GM21515 (cell line): Measurements from ENCODE around the gene RASL11A.
"Not testable (repeated sequence)": the region's sequence is repeated elsewhere in the genome, so short reads cannot be mapped to it uniquely, and the experiment has no call there.

Experiments used
- ATAC-seq: cut with Tn5 transposase; IDR thresholded peaks from one replicate; pipeline ENCODE4 v1.9.1; 2021; ENCODE audit not compliant: unreplicated experiment

The RASL11A gene

GRCh38 chr13:27267596-27267995 is 3.0 kb upstream of the RASL11A start:
- no peak for ATAC-seq

- ATAC-seq, result no peak
Observed at GRCh38 chr13:27269114-27269665, 1.4 kb upstream of the RASL11A start.

- no peak for ATAC-seq
Observed at GRCh38 chr13:27271570-27272096, 1.0 kb downstream of the RASL11A start.

- ATAC-seq, result no peak
Observed at GRCh38 chr13:27273658-27274425, 3.2 kb downstream of the RASL11A start.

- ATAC-seq, result no peak
Observed at GRCh38 chr13:27274631-27275030, 4.0 kb downstream of the RASL11A start.

- no peak for ATAC-seq
Observed at GRCh38 chr13:27276188-27276587, 5.6 kb downstream of the RASL11A start.

- no peak for ATAC-seq
Observed at GRCh38 chr13:27279506-27279905, 8.9 kb downstream of the RASL11A start.

GRCh38 chr13:27280009-27280656 is 9.5 kb downstream of the RASL11A start:
- ATAC-seq, result no peak

GRCh38 chr13:27280841-27281240 is 10.2 kb downstream of the RASL11A start:
- no peak for ATAC-seq

GRCh38 chr13:27281420-27281819 is 10.8 kb downstream of the RASL11A start:
- no peak for ATAC-seq

- ATAC-seq, result no peak
Observed at GRCh38 chr13:27283906-27284493, 13.4 kb downstream of the RASL11A start.

- ATAC-seq, result no peak
Observed at GRCh38 chr13:27288392-27288791, 17.8 kb downstream of the RASL11A start.

- ATAC-seq, result no peak
Observed at GRCh38 chr13:27289011-27289665, 18.5 kb downstream of the RASL11A start.

GRCh38 chr13:27290715-27291114 is 20.1 kb downstream of the RASL11A start:
- no peak for ATAC-seq

GRCh38 chr13:27291967-27292366 is 21.3 kb downstream of the RASL11A start:
- ATAC-seq, result not testable (repeated sequence)

- ATAC-seq, result no peak
Observed at GRCh38 chr13:27293076-27293691, 22.6 kb downstream of the RASL11A start.

GRCh38 chr13:27293873-27294515 is 23.4 kb downstream of the RASL11A start:
- no peak for ATAC-seq

- no peak for ATAC-seq
Observed at GRCh38 chr13:27295096-27295495, 24.5 kb downstream of the RASL11A start.

GRCh38 chr13:27295660-27296059 is 25.0 kb downstream of the RASL11A start:
- ATAC-seq, result no peak

- no peak for ATAC-seq
Observed at GRCh38 chr13:27296496-27296895, 25.9 kb downstream of the RASL11A start.
